ENCODE data around the gene TNMD. TPM values are rescaled to one million over a fixed set of nuclear protein-coding genes. Genes with fewer than 3 reads are reported as not detected.

Gene TNMD
- total and polyA plus RNA-seq, 10 donors: 0.22 to 1.8 (median 0.79) TPM; not detected in 7

GRCh38 chrX:100647739-100648138, 63.0 kb downstream of the TNMD start:
- no peak for TF ChIP-seq POLR2A (IDR thresholded peaks at IDR 0.05)
- no peak for TF ChIP-seq CTCF (IDR thresholded peaks at IDR 0.05 in 8 of 11, conservative IDR thresholded peaks at IDR 0.05 in 3 of 11)
- TF ChIP-seq POLR2AphosphoS5 (IDR thresholded peaks at IDR 0.05): no peak
- H3K4me3 ChIP-seq: no peak overlapping the region
- no peak for DNase-seq
- 53 to 100% (median 71%) methylated on average over 1 to 2 of the region's 2 CpGs for WGBS, 5 donors
- intact Hi-C loops (cut with DNase I; ENCODE audit: low total_unique reads): no loop called here
- H3K36me3 ChIP-seq: no peaks in the 10 kb centered on the region
- H3K27me3 ChIP-seq (replicated peaks in 1 of 7): peaks cover 0 to 6% (median 0%) of the 10 kb centered on the region in 7 donors
- peaks cover 0 to 4% (median 0%) of the 10 kb centered on the region in 6 donors for H3K4me1 ChIP-seq
- H3K9me3 ChIP-seq: no peaks in the 10 kb centered on the region
- H3K27ac ChIP-seq: peak overlapping the region in 4 of 8 donors; percentile 72 to 83 (median 78)

- Histone ChIP-seq H3K27me3 (replicated peaks in 1 of 7) (peaks cover 0 to 6% (median 0%) of the 10 kb centered on the region in 7 donors), H3K27ac (peak overlapping the region in 7 of 8 donors; percentile 58 to 83 (median 72)), H3K4me3 (no peak overlapping the region), H3K4me1 (peaks cover 0 to 4% (median 0%) of the 10 kb centered on the region in 6 donors), H3K9me3 (no peaks in the 10 kb centered on the region), H3K36me3 (no peaks in the 10 kb centered on the region)
- intact Hi-C loops (cut with DNase I; ENCODE audit: low total_unique reads): no loop called here
- WGBS, 5 donors: 79 to 85% (median 84%) methylated on average over 8 of the region's 8 CpGs
- TF ChIP-seq CTCF (IDR thresholded peaks at IDR 0.05 in 8 of 11, conservative IDR thresholded peaks at IDR 0.05 in 3 of 11) (no peak), POLR2A (IDR thresholded peaks at IDR 0.05) (no peak), POLR2AphosphoS5 (IDR thresholded peaks at IDR 0.05) (no peak)
- no peak for DNase-seq
Observed at GRCh38 chrX:100648458-100649417, 64.0 kb downstream of the TNMD start.

Other genes starting within 250 kb of the TNMD start
- gene PCDH19, start 174.7 kb upstream of the TNMD start, total RNA-seq: under 1 TPM; 0.06 to 0.34 (median 0.09) TPM
- under 1 TPM; 0.02 to 0.06 (median 0.02) TPM for gene PCDH19, start 174.7 kb upstream of the TNMD start, polyA plus RNA-seq
- 10 to 100 TPM in 5 of 7 donors, 1 to 10 TPM in 2; 6.7 to 20.8 (median 17.3) TPM for gene TSPAN6, start 51.9 kb downstream of the TNMD start, total RNA-seq
- 1 to 10 TPM; 2.9 to 6.8 (median 4.3) TPM for gene TSPAN6, start 51.9 kb downstream of the TNMD start, polyA plus RNA-seq
- 10 to 100 TPM in 6 of 7 donors, 1 to 10 TPM in 1; 7.7 to 57.5 (median 33.3) TPM for gene SRPX2, start 59.3 kb downstream of the TNMD start, total RNA-seq
- gene SRPX2, start 59.3 kb downstream of the TNMD start, polyA plus RNA-seq: 10 to 100 TPM in 2 of 3 donors, 1 to 10 TPM in 1; 3.7 to 13.4 (median 13.1) TPM
- 10 to 100 TPM in 4 of 7 donors, 1 to 10 TPM in 3; 6.5 to 16.8 (median 10.9) TPM for gene SYTL4, start 147.2 kb downstream of the TNMD start, total RNA-seq
- gene SYTL4, start 147.2 kb downstream of the TNMD start, polyA plus RNA-seq: 1 to 10 TPM; 1.2 to 3.1 (median 2.2) TPM
- 10 to 100 TPM; 10.3 to 16.2 (median 13.5) TPM for gene CSTF2, start 235.5 kb downstream of the TNMD start, total RNA-seq
- gene CSTF2, start 235.5 kb downstream of the TNMD start, polyA plus RNA-seq: 1 to 10 TPM; 4.2 to 8.5 (median 6.1) TPM

All from spleen (tissue), 11 donors.